ENCODE data around the gene PSMB7.

The PSMB7 gene

GRCh38 chr9:124321416-124321815 is 93.8 kb downstream of the PSMB7 start:
- Histone ChIP-seq H3K4me1 (ENCODE audit: insufficient read depth, low read length) (peaks cover 4% of the 10 kb centered on the region; the same call in 1 of the 2 replicates), H3K9ac (ENCODE audit: low read depth, low read length) (no peak overlapping the region), H3K27me3 (ENCODE audit: insufficient read depth, low read length, poor library complexity) (no peaks in the 10 kb centered on the region), H3K27ac (ENCODE audit: low read length) (no peak overlapping the region), H3K36me3 (ENCODE audit: insufficient read depth, low read length) (no peaks in the 10 kb centered on the region), H2AFZ (ENCODE audit: low read depth, low read length) (no peak overlapping the region), H3K79me2 (ENCODE audit: insufficient read depth, low read length) (no peaks in the 10 kb centered on the region), H3K4me2 (ENCODE audit: insufficient read depth, low read length) (no peak overlapping the region), H4K20me1 (ENCODE audit: insufficient read depth, low read length) (0 out of 2 replicates have a peak, but pooled peaks cover 2% of the 10 kb centered on the region), H3K4me3 (ENCODE audit: low read depth in 1 of 2, low read length in 2 of 2) (no peak overlapping the region), H3K9me3 (ENCODE audit: insufficient read depth, low read length, severe bottlenecking) (no peaks in the 10 kb centered on the region)
- ATAC-seq (ENCODE audit: insufficient read depth, low read depth) = no peak
- TF ChIP-seq EZH2 (IDR thresholded peaks at IDR 0.05; ENCODE audit: borderline replicate concordance, low read depth, low read length, severe bottlenecking) = no peak
- TF ChIP-seq, protein P1, sequence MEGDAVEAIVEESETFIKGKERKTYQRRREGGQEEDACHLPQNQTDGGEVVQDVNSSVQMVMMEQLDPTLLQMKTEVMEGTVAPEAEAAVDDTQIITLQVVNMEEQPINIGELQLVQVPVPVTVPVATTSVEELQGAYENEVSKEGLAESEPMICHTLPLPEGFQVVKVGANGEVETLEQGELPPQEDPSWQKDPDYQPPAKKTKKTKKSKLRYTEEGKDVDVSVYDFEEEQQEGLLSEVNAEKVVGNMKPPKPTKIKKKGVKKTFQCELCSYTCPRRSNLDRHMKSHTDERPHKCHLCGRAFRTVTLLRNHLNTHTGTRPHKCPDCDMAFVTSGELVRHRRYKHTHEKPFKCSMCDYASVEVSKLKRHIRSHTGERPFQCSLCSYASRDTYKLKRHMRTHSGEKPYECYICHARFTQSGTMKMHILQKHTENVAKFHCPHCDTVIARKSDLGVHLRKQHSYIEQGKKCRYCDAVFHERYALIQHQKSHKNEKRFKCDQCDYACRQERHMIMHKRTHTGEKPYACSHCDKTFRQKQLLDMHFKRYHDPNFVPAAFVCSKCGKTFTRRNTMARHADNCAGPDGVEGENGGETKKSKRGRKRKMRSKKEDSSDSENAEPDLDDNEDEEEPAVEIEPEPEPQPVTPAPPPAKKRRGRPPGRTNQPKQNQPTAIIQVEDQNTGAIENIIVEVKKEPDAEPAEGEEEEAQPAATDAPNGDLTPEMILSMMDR (IDR thresholded peaks at IDR 0.05; ENCODE audit: borderline replicate concordance, extremely low read depth, low read length, poor library complexity, severe bottlenecking) = no peak
- DNase-seq = no peak

- H2AFZ ChIP-seq (ENCODE audit: low read depth, low read length) = peak overlapping the region; percentile 62
- peaks cover 4% of the 10 kb centered on the region; the same call in 1 of the 2 replicates for H3K4me1 ChIP-seq (ENCODE audit: insufficient read depth, low read length)
- no peaks in the 10 kb centered on the region for H3K36me3 ChIP-seq (ENCODE audit: insufficient read depth, low read length)
- DNase-seq (peak; percentile 61), ATAC-seq (ENCODE audit: insufficient read depth, low read depth) (peak; percentile 71)
- H3K4me2 ChIP-seq (ENCODE audit: insufficient read depth, low read length) = no peak overlapping the region
- TF ChIP-seq, protein P1 (IDR thresholded peaks at IDR 0.05; ENCODE audit: borderline replicate concordance, extremely low read depth, low read length, poor library complexity, severe bottlenecking) = peak; percentile 78
- no peak for TF ChIP-seq EZH2 (IDR thresholded peaks at IDR 0.05; ENCODE audit: borderline replicate concordance, low read depth, low read length, severe bottlenecking)
- H3K27ac ChIP-seq (ENCODE audit: low read length) = no peak overlapping the region
- H4K20me1 ChIP-seq (ENCODE audit: insufficient read depth, low read length) = 0 out of 2 replicates have a peak, but pooled peaks cover 2% of the 10 kb centered on the region
- H3K79me2 ChIP-seq (ENCODE audit: insufficient read depth, low read length) = no peaks in the 10 kb centered on the region
- H3K9me3 ChIP-seq (ENCODE audit: insufficient read depth, low read length, severe bottlenecking) = no peaks in the 10 kb centered on the region
- H3K27me3 ChIP-seq (ENCODE audit: insufficient read depth, low read length, poor library complexity) = no peaks in the 10 kb centered on the region
- H3K4me3 ChIP-seq (ENCODE audit: low read depth in 1 of 2, low read length in 2 of 2) = no peak overlapping the region
- no peak overlapping the region for H3K9ac ChIP-seq (ENCODE audit: low read depth, low read length)
Observed at GRCh38 chr9:124320062-124320973, 94.9 kb downstream of the PSMB7 start.

DNA sequence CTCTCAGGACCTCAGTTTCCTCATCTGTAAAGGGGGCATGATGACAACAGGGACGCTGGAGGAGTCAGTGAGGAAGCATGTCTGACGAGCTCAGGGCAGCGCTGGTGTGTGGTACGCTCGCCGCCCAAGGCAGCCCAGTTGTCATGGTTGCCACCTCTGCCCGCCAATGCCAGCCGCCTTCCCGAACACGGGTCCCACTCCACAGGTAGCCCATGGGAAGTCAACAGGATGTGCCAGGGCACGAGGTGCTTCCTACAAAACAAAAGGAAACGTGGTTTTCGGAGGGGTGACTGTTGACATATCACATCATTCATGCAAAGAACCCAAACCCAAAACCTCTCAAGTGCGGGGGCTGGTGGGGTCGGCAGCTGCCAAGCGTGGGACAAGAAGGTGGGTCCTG is 99.4 kb downstream of the PSMB7 start:
- no peak overlapping the region for H3K4me3 ChIP-seq (ENCODE audit: low read depth in 1 of 2, low read length in 2 of 2)
- no peaks in the 10 kb centered on the region for H3K27me3 ChIP-seq (ENCODE audit: insufficient read depth, low read length, poor library complexity)
- H4K20me1 ChIP-seq (ENCODE audit: insufficient read depth, low read length) = no peaks in the 10 kb centered on the region
- H3K4me2 ChIP-seq (ENCODE audit: insufficient read depth, low read length) = no peak overlapping the region
- H3K36me3 ChIP-seq (ENCODE audit: insufficient read depth, low read length) = no peaks in the 10 kb centered on the region
- H3K27ac ChIP-seq (ENCODE audit: low read length) = no peak overlapping the region
- H3K79me2 ChIP-seq (ENCODE audit: insufficient read depth, low read length) = no peaks in the 10 kb centered on the region
- TF ChIP-seq, protein P1 (IDR thresholded peaks at IDR 0.05; ENCODE audit: borderline replicate concordance, extremely low read depth, low read length, poor library complexity, severe bottlenecking) = no peak
- TF ChIP-seq EZH2 (IDR thresholded peaks at IDR 0.05; ENCODE audit: borderline replicate concordance, low read depth, low read length, severe bottlenecking) = no peak
- no peak overlapping the region for H3K9ac ChIP-seq (ENCODE audit: low read depth, low read length)
- H3K4me1 ChIP-seq (ENCODE audit: insufficient read depth, low read length) = peaks cover 4% of the 10 kb centered on the region; the same call in 1 of the 2 replicates
- no peak overlapping the region for H2AFZ ChIP-seq (ENCODE audit: low read depth, low read length)
- no peak for ATAC-seq (ENCODE audit: insufficient read depth, low read depth)
- no peaks in the 10 kb centered on the region for H3K9me3 ChIP-seq (ENCODE audit: insufficient read depth, low read length, severe bottlenecking)
- no peak for DNase-seq
